Kidney epithelial cell (primary cell): Measurements from ENCODE around the gene GSC2. TPM values are rescaled to one million over a fixed set of nuclear protein-coding genes. Genes with fewer than 3 reads are reported as not detected.

ENCODE experiments used
- DNase-seq: peaks from one replicate; pipeline ENCODE4 v3.0.0-alpha.2; 2010; ENCODE audit warnings: low read depth
- H3K27me3 ChIP-seq: 2 replicates; pipeline ENCODE4 v1.6.0; 2011; ENCODE audit warnings: low read length; ENCODE audit not compliant: control insufficient read depth, insufficient read depth
- H3K36me3 ChIP-seq: 2 replicates; pipeline ENCODE4 v1.5.1; 2011; ENCODE audit warnings: low read length; ENCODE audit not compliant: control insufficient read depth, insufficient read depth
- H3K4me3 ChIP-seq: 2 replicates; pipeline ENCODE4 v1.5.1; 2011; ENCODE audit warnings: low read depth, mild to moderate bottlenecking, control low read depth, low read length
- total RNA-seq: library from RNA; depleted of rRNA; stranded (reverse); fragments of >200 nt; gene quantifications from 2 replicates; pipeline ENCODE4 v1.2.3, GENCODE V29; 2015
- TF ChIP-seq, protein P1 (sequence below): IDR thresholded peaks from 2 replicates; pipeline ENCODE4 v1.5.1; 2011; ENCODE audit warnings: mild to moderate bottlenecking, moderate library complexity, low read length, control low read depth, inconsistent platforms; ENCODE audit not compliant: insufficient read depth, poor library complexity, severe bottlenecking

The GSC2 gene
- total RNA-seq, 1 donor from 2014 or later: not detected

GRCh38 chr22:19124377-19124776 is 25.7 kb downstream of the GSC2 start:
- no peak for DNase-seq
- TF ChIP-seq, protein P1, sequence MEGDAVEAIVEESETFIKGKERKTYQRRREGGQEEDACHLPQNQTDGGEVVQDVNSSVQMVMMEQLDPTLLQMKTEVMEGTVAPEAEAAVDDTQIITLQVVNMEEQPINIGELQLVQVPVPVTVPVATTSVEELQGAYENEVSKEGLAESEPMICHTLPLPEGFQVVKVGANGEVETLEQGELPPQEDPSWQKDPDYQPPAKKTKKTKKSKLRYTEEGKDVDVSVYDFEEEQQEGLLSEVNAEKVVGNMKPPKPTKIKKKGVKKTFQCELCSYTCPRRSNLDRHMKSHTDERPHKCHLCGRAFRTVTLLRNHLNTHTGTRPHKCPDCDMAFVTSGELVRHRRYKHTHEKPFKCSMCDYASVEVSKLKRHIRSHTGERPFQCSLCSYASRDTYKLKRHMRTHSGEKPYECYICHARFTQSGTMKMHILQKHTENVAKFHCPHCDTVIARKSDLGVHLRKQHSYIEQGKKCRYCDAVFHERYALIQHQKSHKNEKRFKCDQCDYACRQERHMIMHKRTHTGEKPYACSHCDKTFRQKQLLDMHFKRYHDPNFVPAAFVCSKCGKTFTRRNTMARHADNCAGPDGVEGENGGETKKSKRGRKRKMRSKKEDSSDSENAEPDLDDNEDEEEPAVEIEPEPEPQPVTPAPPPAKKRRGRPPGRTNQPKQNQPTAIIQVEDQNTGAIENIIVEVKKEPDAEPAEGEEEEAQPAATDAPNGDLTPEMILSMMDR: no peak
- no peaks in the 10 kb centered on the region for H3K36me3 ChIP-seq
- H3K4me3 ChIP-seq: no peak overlapping the region
- H3K27me3 ChIP-seq: no peaks in the 10 kb centered on the region

DNA sequence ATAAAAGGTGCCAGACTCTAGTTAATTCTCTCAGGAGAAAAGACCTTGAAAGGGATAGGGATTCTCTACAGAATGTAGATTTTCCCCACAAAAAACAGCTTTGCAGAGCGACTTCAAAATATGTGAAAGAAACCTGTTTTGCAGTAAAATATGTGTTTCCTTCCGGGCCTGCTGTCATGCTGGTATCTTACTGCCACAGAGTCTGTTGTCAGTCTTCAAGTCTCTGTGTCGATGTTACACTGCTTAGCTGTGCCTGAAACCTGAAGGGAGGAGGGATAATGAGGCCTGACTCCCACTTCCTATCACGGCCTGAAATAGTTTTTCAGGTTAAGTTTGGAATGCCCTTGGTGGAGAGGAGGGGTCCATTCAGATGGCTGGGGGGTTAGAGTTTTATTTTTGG is 26.2 kb downstream of the GSC2 start:
- TF ChIP-seq, protein P1: no peak
- no peaks in the 10 kb centered on the region for H3K36me3 ChIP-seq

GRCh38 chr22:19122752-19123492 is 27.2 kb downstream of the GSC2 start:
- Histone ChIP-seq H3K4me3 (peak overlapping the region; percentile 53), H3K36me3 (peaks cover 1% of the 10 kb centered on the region), H3K27me3 (no peaks in the 10 kb centered on the region)
- TF ChIP-seq, protein P1: no peak
- DNase-seq: no peak

More for the DNA sequence above, 26.2 kb downstream of the GSC2 start:
- Histone ChIP-seq H3K4me3 (no peak overlapping the region), H3K27me3 (no peaks in the 10 kb centered on the region)
- DNase-seq: no peak

DNA sequence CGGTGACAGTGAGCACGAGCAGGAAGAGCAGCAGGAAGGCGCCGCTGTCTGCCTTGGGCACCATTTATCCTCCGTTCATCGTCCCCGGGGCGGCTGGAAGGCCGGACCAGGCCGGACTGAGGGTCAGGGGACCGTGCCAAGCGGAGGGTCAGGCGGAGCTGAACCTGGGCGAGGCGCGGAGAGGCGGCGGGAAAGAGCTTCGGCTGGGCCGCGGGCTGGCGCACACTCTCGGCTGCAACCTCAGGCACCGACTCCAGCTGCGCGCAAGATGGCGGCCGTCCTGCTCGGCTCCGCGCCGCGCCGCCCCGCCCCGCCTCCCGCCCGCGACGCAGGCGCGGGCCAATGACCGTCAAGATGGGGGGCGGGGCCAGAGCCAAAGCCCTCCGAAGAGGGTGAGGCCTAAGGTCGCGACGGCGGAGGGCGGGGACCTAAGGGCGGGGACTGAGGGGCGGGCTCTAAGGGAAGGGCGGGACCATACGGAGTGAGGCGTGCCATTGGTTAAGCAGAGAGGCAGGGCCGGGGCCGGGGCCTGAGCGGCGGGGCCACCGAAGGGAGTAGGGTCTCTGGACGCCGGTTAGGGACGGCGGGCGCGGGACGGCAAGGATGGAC is 27.8 kb downstream of the GSC2 start, which contains the start of gene DGCR2:
Gene DGCR2, minus strand, starts transcription at position 270 of the 609 bp plus-strand sequence. Its CDS starts 206 bp downstream, at position 64.
- Histone ChIP-seq H3K27me3 (no peaks in the 10 kb centered on the region), H3K4me3 (peak within 1 kb of the TSS; percentile 95), H3K36me3 (peaks cover 1% of the 10 kb centered on the region)
- peak; percentile 59 for DNase-seq
- TF ChIP-seq, protein P1: no peak

GRCh38 chr22:19121631-19122142 is 28.4 kb downstream of the GSC2 start:
- no peak for DNase-seq
- TF ChIP-seq, protein P1: no peak
- H3K36me3 ChIP-seq: peaks cover 1% of the 10 kb centered on the region
- no peaks in the 10 kb centered on the region for H3K27me3 ChIP-seq
- H3K4me3 ChIP-seq: peak overlapping the region; percentile 95
